SK-N-SH (cell line): Measurements from ENCODE around the gene NAV2. TPM values are rescaled to one million over a fixed set of nuclear protein-coding genes. Genes with fewer than 3 reads are reported as not detected.

Experiments used
- CTCF ChIA-PET: fragments of 300-600, 350-600 bp; formaldehyde crosslinking; extraction: SDS; loops from one replicate; lab custom pipeline; 2021; lab: Yijun Ruan, JAX
- POLR2A ChIA-PET: fragments of 350-600 bp; sonication (Branson Sonifier 250); formaldehyde crosslinking; extraction: SDS; loops from one replicate; lab custom pipeline; 2020; ENCODE audit warnings: antibody characterized with exemption, inconsistent platforms; lab: Yijun Ruan, JAX
- DNase-seq: peaks from one replicate; pipeline ENCODE4 v3.0.0; 2012
- H2AFZ ChIP-seq: fragments of 200-600 bp; sonication (generic); 2 replicates; pipeline ENCODE4 v1.8.1; 2016; ENCODE audit warnings: antibody characterized with exemption, mild to moderate bottlenecking, low read depth
- H3F3A ChIP-seq: fragments of 200-600 bp; sonication (generic); replicated peaks from 2 replicates; pipeline ENCODE3; 2016; ENCODE audit warnings: antibody characterized with exemption, mild to moderate bottlenecking; ENCODE audit not compliant: insufficient read depth
- H3K27ac ChIP-seq, 2 experiments: fragments of 200-500 bp in 1 of 2; fragments of 200-600 bp in 1 of 2; sonication (Bioruptor generic) in 1 of 2; sonication (generic), shearing (Covaris generic) in 1 of 2; 2 replicates each; pipeline versions ENCODE4 v1.5.1 to v1.6.1; 2014 to 2016; ENCODE audit warnings: low read depth in 2 of 2, inconsistent platforms in 1 of 2, low read length in 1 of 2, mild to moderate bottlenecking in 1 of 2, mixed read lengths in 1 of 2
- H3K27me3 ChIP-seq: fragments of 200-600 bp; sonication (generic), shearing (Covaris generic); 2 replicates; pipeline ENCODE4 v1.6.1; 2016; ENCODE audit warnings: mixed run types; ENCODE audit not compliant: insufficient read depth
- H3K36me3 ChIP-seq, 2 experiments: fragments of 200-500 bp in 1 of 2; fragments of 200-600 bp in 1 of 2; sonication (Bioruptor generic) in 1 of 2; sonication (generic) in 1 of 2; replicated peaks in 1 of 2; 2 replicates each; pipeline versions ENCODE3 to v1.5.1; 2014 to 2016; ENCODE audit warnings: low read length in 1 of 2, mild to moderate bottlenecking in 1 of 2; ENCODE audit not compliant: insufficient read depth in 2 of 2, control insufficient read depth in 1 of 2
- H3K4me1 ChIP-seq, 2 experiments: fragments of 200-500 bp in 1 of 2; fragments of 200-600 bp in 1 of 2; sonication (Bioruptor generic) in 1 of 2; sonication (generic), shearing (Covaris generic) in 1 of 2; 2 replicates each; pipeline versions ENCODE4 v1.5.1 to v1.6.1; 2014 to 2016; ENCODE audit warnings: low read depth in 1 of 2, low read length in 1 of 2, mixed run types in 1 of 2; ENCODE audit not compliant: insufficient read depth in 2 of 2, control insufficient read depth in 1 of 2
- H3K4me2 ChIP-seq: fragments of 200-600 bp; sonication (generic), shearing (Covaris generic); 2 replicates; pipeline ENCODE4 v1.6.1; 2017; ENCODE audit warnings: mixed run types
- H3K4me3 ChIP-seq, 2 experiments: fragments of 200-500 bp in 1 of 2; fragments of 200-600 bp in 1 of 2; sonication (Bioruptor generic) in 1 of 2; sonication (generic), shearing (Covaris generic) in 1 of 2; 2 replicates each; pipeline versions ENCODE4 v1.5.1 to v1.8.1; 2014 to 2016; ENCODE audit warnings: low read depth in 2 of 2, inconsistent platforms in 1 of 2, low read length in 1 of 2, mild to moderate bottlenecking in 1 of 2, mixed read lengths in 1 of 2, moderate library complexity in 1 of 2
- H3K79me2 ChIP-seq: fragments of 200-600 bp; sonication (generic); 2 replicates; pipeline ENCODE4 v1.8.1; 2017; ENCODE audit warnings: mild to moderate bottlenecking; ENCODE audit not compliant: insufficient read depth
- H3K9ac ChIP-seq: fragments of 200-600 bp; sonication (generic); 2 replicates; pipeline ENCODE4 v1.6.1; 2017; ENCODE audit warnings: mixed run types
- H3K9me2 ChIP-seq: fragments of 200-600 bp; sonication (generic); 2 replicates; pipeline ENCODE4 v1.6.1; 2017; ENCODE audit warnings: mixed run types
- H3K9me3 ChIP-seq: fragments of 200-600 bp; sonication (generic); 2 replicates; pipeline ENCODE4 v1.6.1; 2017; ENCODE audit warnings: mixed run types, mild to moderate bottlenecking, moderate library complexity
- H4K20me1 ChIP-seq: fragments of 200-600 bp; sonication (generic); 2 replicates; pipeline ENCODE4 v1.6.1; 2017; ENCODE audit warnings: mild to moderate bottlenecking, mixed run types; ENCODE audit not compliant: insufficient read depth
- EP300 ChIP-seq, 2 experiments: IDR thresholded peaks; 2 replicates each; pipeline versions ENCODE4 v1.4.0 to v1.6.1; 2012; ENCODE audit warnings: borderline replicate concordance in 1 of 2, low read depth in 1 of 2, low read length in 1 of 2
- NFIC ChIP-seq: IDR thresholded peaks from 2 replicates; pipeline ENCODE4 v1.4.0; 2012; ENCODE audit warnings: borderline replicate concordance
- NRF1 ChIP-seq: IDR thresholded peaks from 2 replicates; pipeline ENCODE4 v1.6.1; 2012; ENCODE audit warnings: low read depth, mild to moderate bottlenecking, low read length
- RCOR1 ChIP-seq: fragments of 150-350 bp; IDR thresholded peaks from 2 replicates; pipeline ENCODE4 v1.6.1; 2017; ENCODE audit warnings: antibody characterized with exemption, low read length
- YY1 ChIP-seq: IDR thresholded peaks from 2 replicates; pipeline ENCODE4 v1.4.0; 2012; ENCODE audit warnings: low read depth, mild to moderate bottlenecking
- WGBS: methylation state at CpG from one replicate; pipeline ENCODE4 v1.1.6; 2017; ENCODE audit warnings: low lambda C conversion rate; 5-methylcytosine and 5-hydroxymethylcytosine counted together
- polyA plus RNA-seq, 3 experiments: library from polyadenylated mRNA; depleted of rRNA; stranded (reverse); fragments of >200 nt; gene quantifications; 2 replicates each; pipeline ENCODE4 v1.2.3, GENCODE V29; 2012
- TF ChIP-seq, protein P1 (sequence below): fragments of 150-350 bp; IDR thresholded peaks from 2 replicates; pipeline ENCODE4 v1.6.1; 2017; ENCODE audit warnings: antibody characterized with exemption, low read length, low read depth, borderline replicate concordance
- TF ChIP-seq, protein P2 (sequence below): IDR thresholded peaks from 2 replicates; pipeline ENCODE4 v1.4.0; 2012; ENCODE audit warnings: low read depth, borderline replicate concordance

Gene NAV2
- polyA plus RNA-seq, 1 of the 3 experiments (the other 2 are of a cell fraction), result 26.2 TPM

DNA sequence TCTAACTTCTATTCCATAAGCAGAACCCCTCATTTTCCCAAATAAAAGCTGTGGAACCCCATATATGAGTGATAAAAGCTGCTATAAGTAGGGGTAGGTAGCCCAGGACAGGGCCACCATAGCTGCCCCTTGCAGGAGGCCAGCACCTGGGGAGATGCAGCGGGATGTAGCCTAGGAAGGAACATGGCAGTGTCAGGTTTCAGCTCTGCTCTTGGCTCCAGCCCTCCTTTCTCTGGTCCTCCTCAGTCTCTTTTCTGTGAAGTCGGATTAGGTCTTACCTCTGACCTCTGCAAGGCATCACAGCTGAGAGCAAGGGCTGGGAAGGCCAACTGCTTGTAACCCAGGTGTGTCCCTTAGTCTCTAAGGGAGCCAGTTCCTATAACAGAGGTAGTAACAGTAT, 135.6 kb downstream of the NAV2 start:
- Histone ChIP-seq H3F3A (no peaks in the 10 kb centered on the region), H3K4me3 (no peak overlapping the region), H3K79me2 (peaks cover 97% of the 10 kb centered on the region), H3K9me3 (no peaks in the 10 kb centered on the region), H2AFZ (no peak overlapping the region), H3K9me2 (no peaks in the 10 kb centered on the region), H3K27ac (no peak overlapping the region; a peak in 1 of 4 replicates), H3K27me3 (no peaks in the 10 kb centered on the region), H3K4me1 (peaks cover 0 to 52% of the 10 kb centered on the region in 2 experiments; a peak in 2 of 4 replicates), H3K4me2 (no peak overlapping the region), H4K20me1 (peaks cover 75% of the 10 kb centered on the region), H3K9ac (no peak overlapping the region), H3K36me3 (peaks cover 46 to 50% of the 10 kb centered on the region in 2 experiments)
- ChIA-PET CTCF (interaction anchor here (0.8 to 3.0 kb wide), 7 partner anchors 9 to 105 kb away, joined by 3 to 13 read pairs (median 5); no protein-coding TSS in a partner anchor), POLR2A (no interaction called here)
- no peak for TF ChIP-seq YY1
- TF ChIP-seq, protein P1, sequence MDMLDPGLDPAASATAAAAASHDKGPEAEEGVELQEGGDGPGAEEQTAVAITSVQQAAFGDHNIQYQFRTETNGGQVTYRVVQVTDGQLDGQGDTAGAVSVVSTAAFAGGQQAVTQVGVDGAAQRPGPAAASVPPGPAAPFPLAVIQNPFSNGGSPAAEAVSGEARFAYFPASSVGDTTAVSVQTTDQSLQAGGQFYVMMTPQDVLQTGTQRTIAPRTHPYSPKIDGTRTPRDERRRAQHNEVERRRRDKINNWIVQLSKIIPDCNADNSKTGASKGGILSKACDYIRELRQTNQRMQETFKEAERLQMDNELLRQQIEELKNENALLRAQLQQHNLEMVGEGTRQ, result no peak
- no peak for TF ChIP-seq EP300 (IDR thresholded peaks at IDR 0.05; ENCODE audit: borderline replicate concordance in 1 of 2, low read depth in 1 of 2, low read length in 1 of 2)
- no peak for TF ChIP-seq RCOR1
- TF ChIP-seq, protein P2, sequence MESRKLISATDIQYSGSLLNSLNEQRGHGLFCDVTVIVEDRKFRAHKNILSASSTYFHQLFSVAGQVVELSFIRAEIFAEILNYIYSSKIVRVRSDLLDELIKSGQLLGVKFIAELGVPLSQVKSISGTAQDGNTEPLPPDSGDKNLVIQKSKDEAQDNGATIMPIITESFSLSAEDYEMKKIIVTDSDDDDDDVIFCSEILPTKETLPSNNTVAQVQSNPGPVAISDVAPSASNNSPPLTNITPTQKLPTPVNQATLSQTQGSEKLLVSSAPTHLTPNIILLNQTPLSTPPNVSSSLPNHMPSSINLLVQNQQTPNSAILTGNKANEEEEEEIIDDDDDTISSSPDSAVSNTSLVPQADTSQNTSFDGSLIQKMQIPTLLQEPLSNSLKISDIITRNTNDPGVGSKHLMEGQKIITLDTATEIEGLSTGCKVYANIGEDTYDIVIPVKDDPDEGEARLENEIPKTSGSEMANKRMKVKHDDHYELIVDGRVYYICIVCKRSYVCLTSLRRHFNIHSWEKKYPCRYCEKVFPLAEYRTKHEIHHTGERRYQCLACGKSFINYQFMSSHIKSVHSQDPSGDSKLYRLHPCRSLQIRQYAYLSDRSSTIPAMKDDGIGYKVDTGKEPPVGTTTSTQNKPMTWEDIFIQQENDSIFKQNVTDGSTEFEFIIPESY, result no peak
- TF ChIP-seq NRF1, result no peak
- no peak for TF ChIP-seq NFIC
- 94% methylated on average over 2 of the region's 2 CpGs for WGBS
- DNase-seq, result no peak

DNA sequence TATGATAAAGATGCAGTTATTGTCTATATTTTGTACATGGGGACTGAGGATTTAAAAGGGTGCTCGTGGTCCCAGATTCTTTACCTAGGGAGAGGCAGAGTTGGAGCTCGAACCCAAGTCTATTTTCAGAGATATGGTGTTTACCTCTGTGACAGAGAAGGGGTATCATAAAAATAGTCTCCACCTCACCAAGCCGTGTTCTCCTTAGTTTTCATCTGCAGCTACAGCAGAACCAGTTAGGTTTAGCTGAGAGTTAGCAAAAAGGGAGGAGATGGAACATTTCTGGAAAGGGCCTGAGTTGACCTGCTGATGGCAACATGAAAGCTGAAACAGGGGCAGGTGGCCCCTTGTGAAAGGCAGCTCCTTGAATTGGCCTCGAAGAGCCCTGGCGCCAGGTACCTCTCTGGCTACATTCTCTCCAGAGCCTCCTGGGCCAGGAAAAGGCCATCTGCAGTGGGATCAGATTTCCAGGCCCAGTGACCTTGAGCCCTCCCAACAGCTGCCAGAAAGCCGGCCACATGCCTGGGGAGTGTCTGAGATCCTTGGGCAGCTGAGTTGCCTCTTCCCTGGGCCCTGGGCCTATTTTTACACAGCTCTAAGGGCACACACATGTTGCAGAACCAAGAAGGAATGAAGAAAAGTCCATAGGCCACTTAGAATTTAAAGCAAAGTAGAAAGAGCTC, 136.6 kb downstream of the NAV2 start:
- Histone ChIP-seq H4K20me1 (peaks cover 80% of the 10 kb centered on the region), H3K4me3 (no peak overlapping the region), H3K27me3 (no peaks in the 10 kb centered on the region), H3K4me2 (no peak overlapping the region), H2AFZ (no peak overlapping the region), H3F3A (no peaks in the 10 kb centered on the region), H3K36me3 (peaks cover 43 to 46% of the 10 kb centered on the region in 2 experiments), H3K79me2 (peaks cover 97% of the 10 kb centered on the region), H3K9me3 (no peaks in the 10 kb centered on the region), H3K9me2 (no peaks in the 10 kb centered on the region), H3K4me1 (peaks cover 0 to 56% of the 10 kb centered on the region in 2 experiments; a peak in 2 of 4 replicates), H3K27ac (peak overlapping the region in 1 of 2 experiments; percentile 47; a peak in 2 of 4 replicates), H3K9ac (no peak overlapping the region)
- ChIA-PET CTCF (interaction anchor here (2.2 to 3.0 kb wide), 3 partner anchors 23 to 55 kb away, joined by 5 to 13 read pairs (median 12); no protein-coding TSS in a partner anchor), POLR2A (no interaction called here)
- no peak for DNase-seq
- TF ChIP-seq NRF1 (no peak), YY1 (no peak)
- TF ChIP-seq, protein P2, result no peak
- 91% methylated on average over 4 of the region's 6 CpGs for WGBS
